B cell (primary cell): ENCODE results near the gene ATP8B3. TPM values are rescaled to one million over a fixed set of nuclear protein-coding genes. Genes with fewer than 3 reads are reported as not detected.

Experiments used
- ATAC-seq: fragments of 200-7000 bp; cut with Tn5 transposase; one replicate; pipeline ENCODE4 v1.10.0; 2021; ENCODE audit warnings: low read depth, mild to moderate bottlenecking, moderate number of reproducible peaks, moderate library complexity
- CTCF ChIA-PET: fragments of 350-600 bp; sonication (Branson Sonifier 250); formaldehyde crosslinking; loops from one replicate; lab custom pipeline; 2021; ENCODE audit warnings: antibody characterized with exemption, inconsistent platforms; lab: Charles Lee
- POLR2A ChIA-PET: fragments of 350-600 bp; sonication (Branson Sonifier 250); formaldehyde crosslinking; loops from one replicate; lab custom pipeline; 2021; ENCODE audit warnings: antibody characterized with exemption; lab: Charles Lee
- DNase-seq: peaks from one replicate; pipeline ENCODE4 v3.0.0; 2013
- H2AFZ ChIP-seq: 2 replicates; pipeline ENCODE4 v1.6.1; 2012; ENCODE audit warnings: mild to moderate bottlenecking, low read depth, low read length; ENCODE audit not compliant: insufficient read depth, poor library complexity, severe bottlenecking
- H3K27ac ChIP-seq, 2 donors: 1 replicate in 1 of 2; 2 replicates in 1 of 2; pipeline ENCODE4 v1.5.1; 2012 to 2013; ENCODE audit warnings: low read length in 2 of 2, mild to moderate bottlenecking in 2 of 2, moderate library complexity in 1 of 2
- H3K27me3 ChIP-seq, 4 experiments: fragments of 200-600 bp in 1 of 4; sonication (generic) in 1 of 4; replicated peaks in 1 of 4; 1 replicate in 2 of 4; 2 replicates in 2 of 4; pipeline versions ENCODE4 v1.6.1 to v1.7.0; 2013 to 2016; ENCODE audit warnings: low read length in 3 of 4, mild to moderate bottlenecking in 2 of 4, mixed read lengths in 1 of 4, moderate library complexity in 1 of 4; ENCODE audit not compliant: insufficient read depth in 4 of 4, control insufficient read depth in 3 of 4; ENCODE audit errors: control extremely low read depth in 1 of 4
- H3K36me3 ChIP-seq, 2 experiments: replicated peaks in 1 of 2; 1 replicate in 1 of 2; 2 replicates in 1 of 2; pipeline versions ENCODE4 v1.6.1 to v1.7.1; 2013; ENCODE audit warnings: low read length in 1 of 2; ENCODE audit not compliant: insufficient read depth in 2 of 2, control insufficient read depth in 1 of 2; ENCODE audit errors: control extremely low read depth in 1 of 2, extremely low read depth in 1 of 2
- H3K4me1 ChIP-seq, 2 donors: fragments of 200-600 bp in 1 of 2; sonication (generic) in 1 of 2; 1 replicate in 1 of 2; 2 replicates in 1 of 2; pipeline versions ENCODE4 v1.5.1 to v1.6.1; 2013 to 2017; ENCODE audit warnings: low read length in 2 of 2; ENCODE audit not compliant: control insufficient read depth in 2 of 2, insufficient read depth in 2 of 2
- H3K4me2 ChIP-seq: replicated peaks from 2 replicates; pipeline ENCODE3; 2012; ENCODE audit warnings: mild to moderate bottlenecking, low read depth, low read length; ENCODE audit not compliant: poor library complexity, severe bottlenecking
- H3K4me3 ChIP-seq, 5 experiments: fragments of 200-600 bp in 1 of 5; sonication (generic) in 1 of 5; 1 replicate in 3 of 5; 2 replicates in 2 of 5; pipeline versions ENCODE4 v1.5.1 to v1.7.0; 2011 to 2016; ENCODE audit warnings: low read length in 4 of 5, mild to moderate bottlenecking in 4 of 5, low read depth in 2 of 5, control low read depth in 1 of 5, moderate library complexity in 1 of 5; ENCODE audit not compliant: insufficient read depth in 1 of 5; ENCODE audit errors: control extremely low read depth in 1 of 5, extremely low read depth in 1 of 5
- H3K79me2 ChIP-seq: fragments of 200-600 bp; sonication (generic); one replicate; pipeline ENCODE4 v1.6.0; 2016; ENCODE audit warnings: low read length; ENCODE audit not compliant: control insufficient read depth, insufficient read depth
- H3K9ac ChIP-seq: fragments of 200-600 bp; sonication (generic); 2 replicates; pipeline ENCODE4 v1.6.1; 2017; ENCODE audit warnings: mild to moderate bottlenecking, low read length, moderate library complexity
- H3K9me3 ChIP-seq, 3 donors: one replicate each; pipeline versions ENCODE4 v1.6.1 to v1.7.1; 2013; ENCODE audit warnings: low read length in 2 of 3; ENCODE audit not compliant: control insufficient read depth in 2 of 3, insufficient read depth in 1 of 3; ENCODE audit errors: control extremely low read depth in 1 of 3
- H4K20me1 ChIP-seq: 2 replicates; pipeline ENCODE4 v1.6.0; 2012; ENCODE audit warnings: mild to moderate bottlenecking, low read length; ENCODE audit not compliant: insufficient read depth, control insufficient read depth, poor library complexity, severe bottlenecking
- H3K27ac Mint-ChIP-seq: one replicate; pipeline ENCODE4 v1.8.0; 2021; ENCODE audit warnings: mixed read lengths
- H3K27me3 Mint-ChIP-seq: one replicate; pipeline ENCODE4 v1.8.0; 2021; ENCODE audit warnings: mixed read lengths
- H3K4me1 Mint-ChIP-seq: one replicate; pipeline ENCODE4 v1.8.0; 2021; ENCODE audit warnings: mixed read lengths
- H3K4me3 Mint-ChIP-seq: one replicate; pipeline ENCODE4 v1.8.0; 2021; ENCODE audit warnings: mixed read lengths
- H3K9me3 Mint-ChIP-seq: one replicate; pipeline ENCODE4 v1.8.0; 2022; ENCODE audit warnings: mixed read lengths; ENCODE audit not compliant: insufficient read depth
- CTCF ChIP-seq: fragments of 200-600 bp; IDR thresholded peaks from one replicate; pipeline ENCODE4 v1.8.0; 2022; ENCODE audit warnings: antibody characterized with exemption, mild to moderate bottlenecking
- EZH2 ChIP-seq: IDR thresholded peaks from 2 replicates; pipeline ENCODE4 v1.6.1; 2012; ENCODE audit warnings: borderline replicate concordance, low read depth, mild to moderate bottlenecking, moderate library complexity, low read length; ENCODE audit not compliant: insufficient read depth, poor library complexity, severe bottlenecking
- WGBS: methylation state at CpG from one replicate; pipeline ENCODE4 v1.1.5; 2013; ENCODE audit warnings: missing lambda C conversion rate; ENCODE audit not compliant: insufficient coverage; 5-methylcytosine and 5-hydroxymethylcytosine counted together
- intact Hi-C: fragments of 100-400 bp; cut with micrococcal nuclease; formaldehyde crosslinking; loops from one replicate; pipeline ENCODE4 v1.10.0; 2022
- polyA plus RNA-seq: library from polyadenylated mRNA; depleted of rRNA; stranded (reverse); fragments of >200 nt; gene quantifications from 2 replicates; pipeline ENCODE4 v1.2.3, GENCODE V29; 2012
- total RNA-seq, 2 donors: library from RNA; stranded (reverse); fragments of 120-200 nt in 1 of 2; gene quantifications; 1 replicate in 1 of 2; 2 replicates in 1 of 2; pipeline versions ENCODE4 v1.2.3 to v1.2.4, GENCODE V29; 2013 to 2022

ATP8B3 gene
- total and polyA plus RNA-seq, 2 donors (not counting 1 experiment from before 2014, with no cell fraction given): 0.89 to 5.1 TPM

- POLR2A ChIA-PET: no interaction called here
- no peaks in the 10 kb centered on the region for H4K20me1 ChIP-seq
- WGBS: 96% methylated on average over 6 of the region's 8 CpGs
- H3K9me3 ChIP-seq: peaks cover 0 to 34% (median 7%) of the 10 kb centered on the region in 3 donors
- no peak overlapping the region for H3K9ac ChIP-seq
- H3K36me3 ChIP-seq: no peaks in the 10 kb centered on the region
- H3K79me2 ChIP-seq: no peaks in the 10 kb centered on the region
- no peak for ATAC-seq
- no peak overlapping the region for H3K27ac ChIP-seq
- peaks cover 5% of the 10 kb centered on the region for H3K4me1 Mint-ChIP-seq
- H3K27me3 ChIP-seq: peaks cover 0 to 40% (median 6%) of the 10 kb centered on the region in 4 experiments
- H3K4me1 ChIP-seq: peaks cover 0 to 3% of the 10 kb centered on the region in 2 donors
- H3K4me3 Mint-ChIP-seq: no peak overlapping the region
- no peaks in the 10 kb centered on the region for H3K9me3 Mint-ChIP-seq
- H3K27ac Mint-ChIP-seq: no peak overlapping the region
- intact Hi-C loops: no loop called here
- no peak overlapping the region for H3K4me3 ChIP-seq
- CTCF ChIA-PET: interaction anchor here (1.5 to 2.0 kb wide), 4 partner anchors 9 to 114 kb away, joined by 3 to 7 read pairs (median 4); no protein-coding TSS in a partner anchor
- no peak overlapping the region for H2AFZ ChIP-seq
- TF ChIP-seq CTCF (no peak), EZH2 (no peak)
- DNase-seq: no peak
- peaks cover 18% of the 10 kb centered on the region for H3K27me3 Mint-ChIP-seq
- no peak overlapping the region for H3K4me2 ChIP-seq
Observed at GRCh38 chr19:1786668-1787067, 25.4 kb downstream of the ATP8B3 start.

GRCh38 chr19:1785310-1785709 lies 26.8 kb downstream of the ATP8B3 start:
- POLR2A ChIA-PET: interaction anchor here (0.5 kb wide), 1 partner anchor 41 kb away, joined by 3 read pairs; no protein-coding TSS in a partner anchor
- no peak overlapping the region for H3K27ac Mint-ChIP-seq
- intact Hi-C loops: no loop called here
- peaks cover 29% of the 10 kb centered on the region for H3K27me3 Mint-ChIP-seq
- Histone ChIP-seq H3K36me3 (no peaks in the 10 kb centered on the region), H3K4me2 (no peak overlapping the region), H4K20me1 (no peaks in the 10 kb centered on the region), H3K27me3 (peaks cover 0 to 42% (median 11%) of the 10 kb centered on the region in 4 experiments), H3K4me3 (no peak overlapping the region), H3K79me2 (no peaks in the 10 kb centered on the region), H3K27ac (no peak overlapping the region), H3K9me3 (peaks cover 0 to 39% (median 10%) of the 10 kb centered on the region in 3 donors), H3K4me1 (peaks cover 0 to 3% of the 10 kb centered on the region in 2 donors), H3K9ac (no peak overlapping the region), H2AFZ (no peak overlapping the region)
- CTCF ChIA-PET: interaction anchor here (0.6 to 2.0 kb wide), 4 partner anchors 12 to 162 kb away, joined by 3 to 7 read pairs (median 4); no protein-coding TSS in a partner anchor
- DNase-seq (no peak), ATAC-seq (no peak)
- H3K4me1 Mint-ChIP-seq: peaks cover 5% of the 10 kb centered on the region
- TF ChIP-seq EZH2 (no peak), CTCF (no peak)
- WGBS: 94% methylated on average over 15 of the region's 19 CpGs
- no peak overlapping the region for H3K4me3 Mint-ChIP-seq
- no peaks in the 10 kb centered on the region for H3K9me3 Mint-ChIP-seq
